ENCODE measurements around the gene FAM83E.
"Not testable (repeated sequence)": the region's sequence is repeated elsewhere in the genome, so short reads cannot be mapped to it uniquely, and the experiment has no call there.

Gene FAM83E

DNA sequence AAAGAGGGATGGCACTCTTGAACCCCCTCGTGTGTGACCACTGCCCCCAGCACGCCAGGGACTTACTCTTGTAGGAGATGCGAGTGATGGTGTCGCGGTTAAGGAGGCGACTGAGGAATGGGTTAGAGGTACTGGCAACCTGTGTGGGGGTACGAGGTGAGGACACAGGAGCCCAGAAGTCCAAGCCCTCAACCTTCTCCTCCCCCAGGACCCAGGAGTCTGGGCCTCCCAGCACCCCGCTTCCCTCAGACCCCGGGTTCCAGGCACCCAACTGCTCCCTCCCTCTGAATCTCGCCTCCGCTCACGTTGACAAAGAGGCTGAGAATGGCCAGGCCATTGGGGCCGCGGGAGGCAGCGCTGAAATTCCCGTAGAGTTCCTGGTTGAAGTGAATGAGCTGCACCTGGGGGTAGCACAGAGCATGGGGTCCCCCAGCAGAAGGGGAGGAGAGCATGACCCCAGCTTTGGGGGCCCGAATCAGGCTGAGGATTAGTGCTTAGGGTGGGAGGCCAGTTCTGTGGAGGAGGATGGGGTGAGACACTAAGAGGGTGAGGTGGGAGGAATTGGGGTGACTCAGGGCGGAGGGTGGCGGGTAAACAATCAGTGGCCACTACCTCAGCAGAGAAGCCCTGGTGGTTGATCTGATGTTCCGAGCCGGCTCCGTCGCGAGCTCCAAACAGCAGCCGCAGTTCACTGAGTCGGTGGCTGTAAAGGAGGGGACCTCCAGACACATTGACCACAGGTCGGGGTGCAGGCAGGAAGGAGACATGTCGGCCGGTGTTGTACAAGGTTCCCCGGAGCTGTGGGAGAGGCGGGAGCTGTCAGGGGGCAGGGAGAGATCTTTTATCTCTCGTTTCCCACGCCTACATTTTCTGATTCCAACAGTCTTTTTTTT, 24.9 kb upstream of the FAM83E start:
- DNase-seq = no peak

DNA sequence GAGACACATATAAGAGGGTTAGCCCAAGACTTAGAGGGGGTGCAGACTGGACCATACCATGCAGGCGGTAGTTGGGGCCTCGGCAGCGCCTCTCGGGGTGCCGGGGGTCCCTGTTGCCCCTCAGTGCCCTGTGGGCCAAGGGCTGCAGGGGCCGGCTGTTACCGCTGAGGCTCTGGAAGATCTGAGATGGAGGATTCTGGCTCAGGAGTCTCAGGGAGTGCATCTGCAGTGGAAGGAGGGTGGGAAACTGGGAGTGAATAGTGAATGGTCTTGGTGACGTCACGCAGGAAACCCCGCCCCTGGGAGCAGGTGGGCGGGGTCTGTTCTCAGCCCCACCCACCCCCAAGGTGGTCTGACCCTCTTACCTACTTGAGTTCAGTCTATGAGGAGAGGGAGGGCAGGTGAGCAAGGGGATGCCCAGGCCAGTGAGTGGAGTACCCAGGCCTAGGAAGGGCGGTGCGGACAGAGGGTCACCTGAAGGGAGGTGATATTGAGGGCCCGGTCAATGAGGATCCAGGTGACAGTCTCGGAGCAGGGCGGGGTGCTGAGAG, 24.0 kb upstream of the FAM83E start:
- DNase-seq = no peak

DNA sequence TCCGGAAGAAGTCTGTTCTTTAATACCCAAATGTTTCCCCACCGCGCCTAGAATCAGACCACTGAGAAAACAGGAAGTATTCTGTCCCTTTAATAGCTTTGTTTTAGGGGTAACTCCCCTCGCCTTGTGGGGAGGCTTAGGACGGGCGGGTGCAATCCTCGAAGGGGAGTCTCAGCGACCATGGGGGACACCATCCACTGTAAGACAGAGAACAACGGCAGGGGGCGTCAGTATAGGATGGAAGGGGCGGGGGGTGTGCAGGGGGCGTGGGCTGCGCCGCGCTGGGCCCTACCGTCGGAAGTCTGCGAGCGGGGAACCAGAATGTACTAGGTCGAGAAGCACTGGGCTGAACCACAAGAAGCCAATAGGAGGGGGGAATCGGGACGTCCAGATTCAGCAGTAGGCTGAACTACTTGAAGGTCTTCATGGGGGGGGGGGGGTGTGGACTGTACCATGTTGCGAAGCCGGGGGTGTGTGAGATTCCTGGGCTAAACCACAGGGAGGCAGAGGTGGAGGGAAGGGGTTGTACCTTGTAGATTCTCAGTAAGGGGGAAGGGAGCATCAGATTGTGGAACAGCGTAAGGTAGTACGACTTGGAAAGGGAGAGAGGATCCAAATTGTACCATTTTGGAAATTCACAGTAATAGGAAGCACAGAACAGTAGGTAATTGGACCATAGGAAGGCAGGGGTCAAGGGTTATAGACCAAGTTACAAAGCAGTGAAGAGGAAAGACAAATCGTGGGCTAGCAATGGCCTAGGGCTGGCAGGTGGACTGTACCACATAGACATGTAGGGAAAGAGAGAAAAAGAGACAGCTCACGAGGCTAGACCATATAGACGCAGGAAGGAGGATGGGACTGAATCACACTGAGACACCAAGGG, 23.3 kb upstream of the FAM83E start:
- DNase-seq = peak; percentile 79 to 95 (median 83)

DNA sequence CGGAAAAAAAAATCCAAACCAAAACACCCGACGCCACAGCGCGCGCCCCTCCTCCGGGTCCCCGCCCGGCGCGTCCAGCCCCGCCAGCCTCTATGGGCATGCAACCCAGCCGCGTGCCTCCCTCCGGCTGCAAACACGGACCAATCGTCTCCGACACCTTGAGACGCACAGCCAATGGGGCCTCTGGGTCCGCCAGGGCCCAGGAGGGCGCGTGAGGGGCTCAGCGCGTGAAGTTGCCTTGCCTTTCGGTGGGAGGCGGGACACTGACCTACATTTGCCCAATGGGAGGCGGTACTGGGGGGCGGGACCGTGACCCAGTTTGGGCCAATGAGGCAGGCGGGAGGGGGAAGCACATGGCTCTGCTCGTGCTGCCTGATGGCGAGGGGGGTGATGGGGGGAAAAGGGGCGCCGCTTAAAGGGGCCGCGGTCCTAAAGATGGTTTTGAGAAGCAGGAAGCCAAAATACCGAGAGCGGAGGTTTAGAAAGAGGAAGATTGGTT, 22.6 kb upstream of the FAM83E start:
- DNase-seq = peak; percentile 99 to 100 (median 99)

DNA sequence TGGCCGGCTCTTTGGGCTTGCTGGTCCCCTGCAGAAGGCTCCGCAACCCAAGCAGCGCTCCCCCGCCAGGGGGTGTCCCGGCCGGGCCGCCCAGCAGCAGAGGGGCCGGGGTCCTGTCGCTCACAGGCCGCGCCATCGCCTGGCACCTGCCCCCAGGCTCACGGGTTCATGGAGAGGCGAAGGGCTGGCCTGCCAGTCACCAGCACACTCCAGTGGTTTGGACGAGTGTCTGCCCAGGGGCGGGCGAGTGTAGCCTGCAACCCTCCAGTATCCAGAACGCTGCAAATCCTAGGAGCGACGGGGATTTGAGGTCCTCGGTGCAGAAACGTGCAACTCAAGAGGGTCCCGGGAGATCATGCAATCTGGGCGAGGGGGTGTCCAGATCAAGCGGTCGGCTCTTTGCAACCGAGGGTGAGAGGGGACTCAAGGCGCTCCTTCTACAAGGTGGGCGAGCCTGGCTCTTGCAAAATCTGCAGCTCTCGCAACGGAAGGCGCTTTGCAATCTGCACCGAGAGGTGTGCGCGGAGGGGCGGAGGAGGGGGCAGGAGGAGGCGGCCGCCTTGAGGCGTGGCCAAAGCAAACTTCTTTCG, 22.1 kb upstream of the FAM83E start, which contains the start of gene DBP:
DBP (minus strand) TSS at position 521 of the 590 bp plus-strand sequence; CDS start at position 136, 385 bp downstream.
- DNase-seq = peak in 1 of 5 donors; percentile 40

DNA sequence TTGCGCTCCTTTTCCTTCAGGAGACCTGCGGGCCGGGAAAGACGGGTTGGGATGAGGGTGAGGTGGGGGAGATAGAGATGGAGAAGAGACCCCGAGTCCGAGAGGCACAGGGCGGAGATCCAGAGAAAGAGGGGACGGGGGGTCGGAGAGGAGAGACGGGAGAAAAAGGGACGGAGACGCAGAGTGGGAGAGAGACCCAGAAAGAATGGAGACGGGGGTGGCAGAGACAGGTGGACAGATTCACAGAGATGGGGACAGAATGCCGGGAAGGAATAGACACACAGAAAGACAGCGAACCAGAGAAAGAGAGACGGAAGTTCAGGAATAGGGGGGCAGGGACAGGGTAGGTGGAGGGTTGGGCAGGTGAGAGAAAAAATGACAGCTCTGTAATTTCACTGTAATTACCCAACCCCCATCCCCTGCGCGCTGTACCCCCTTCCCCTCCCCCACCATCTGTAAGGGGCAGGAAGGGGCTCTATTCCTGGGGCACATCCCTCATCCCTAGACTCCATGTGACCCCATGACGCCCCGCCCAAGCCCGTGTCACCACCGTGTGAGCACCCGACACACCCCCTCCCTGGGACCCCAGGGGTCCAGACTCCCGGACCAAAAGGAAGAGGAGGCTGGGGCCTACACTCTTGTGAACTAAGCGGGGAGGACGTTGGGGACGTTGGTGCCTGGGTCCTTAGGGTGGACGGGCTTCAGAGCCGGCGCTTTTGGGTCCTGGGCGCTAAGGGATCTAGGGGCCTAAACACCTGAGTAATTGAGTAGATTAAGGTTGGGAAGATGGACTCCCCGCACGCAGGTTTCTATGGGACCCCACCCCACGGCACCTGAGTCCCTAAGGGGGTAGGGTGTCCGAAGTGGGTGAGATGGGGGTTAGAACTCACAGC, 21.3 kb upstream of the FAM83E start:
- DNase-seq = no peak

DNA sequence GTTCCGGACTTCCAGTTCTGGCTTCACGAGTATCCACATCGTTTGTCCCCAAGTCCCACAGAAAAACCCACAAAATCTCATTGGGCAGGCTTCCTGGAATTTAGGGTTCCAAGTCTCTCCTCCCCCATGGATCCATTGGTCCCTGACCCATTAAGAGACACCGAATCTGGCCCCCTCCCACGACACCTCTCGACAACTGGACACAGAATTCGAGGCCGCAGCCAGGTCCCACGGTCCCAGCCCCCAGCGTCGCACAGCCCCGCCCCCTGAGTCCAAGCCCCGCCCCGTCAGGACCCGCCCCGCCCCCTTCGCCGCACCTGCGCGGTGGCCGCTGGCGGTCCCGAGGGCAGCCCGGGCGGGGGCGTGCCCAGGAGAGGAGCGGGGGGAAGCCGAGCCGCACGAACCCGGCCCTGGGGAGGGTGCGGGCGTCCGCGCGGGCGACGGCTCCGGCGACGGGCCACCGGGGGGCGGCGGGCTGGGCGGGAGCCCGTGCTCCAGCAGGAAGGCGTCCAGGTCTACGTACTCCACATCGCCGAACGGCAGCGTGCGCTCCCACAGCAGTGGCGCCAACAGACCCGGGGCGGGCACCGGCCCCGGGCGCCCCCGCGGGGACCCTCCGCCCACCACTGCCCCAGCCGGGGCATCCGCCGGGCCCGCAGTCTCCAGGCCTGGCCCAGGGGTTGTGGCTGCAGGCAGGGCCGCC, 20.5 kb upstream of the FAM83E start:
- peak; percentile 51 to 78 (median 64) for DNase-seq

DNA sequence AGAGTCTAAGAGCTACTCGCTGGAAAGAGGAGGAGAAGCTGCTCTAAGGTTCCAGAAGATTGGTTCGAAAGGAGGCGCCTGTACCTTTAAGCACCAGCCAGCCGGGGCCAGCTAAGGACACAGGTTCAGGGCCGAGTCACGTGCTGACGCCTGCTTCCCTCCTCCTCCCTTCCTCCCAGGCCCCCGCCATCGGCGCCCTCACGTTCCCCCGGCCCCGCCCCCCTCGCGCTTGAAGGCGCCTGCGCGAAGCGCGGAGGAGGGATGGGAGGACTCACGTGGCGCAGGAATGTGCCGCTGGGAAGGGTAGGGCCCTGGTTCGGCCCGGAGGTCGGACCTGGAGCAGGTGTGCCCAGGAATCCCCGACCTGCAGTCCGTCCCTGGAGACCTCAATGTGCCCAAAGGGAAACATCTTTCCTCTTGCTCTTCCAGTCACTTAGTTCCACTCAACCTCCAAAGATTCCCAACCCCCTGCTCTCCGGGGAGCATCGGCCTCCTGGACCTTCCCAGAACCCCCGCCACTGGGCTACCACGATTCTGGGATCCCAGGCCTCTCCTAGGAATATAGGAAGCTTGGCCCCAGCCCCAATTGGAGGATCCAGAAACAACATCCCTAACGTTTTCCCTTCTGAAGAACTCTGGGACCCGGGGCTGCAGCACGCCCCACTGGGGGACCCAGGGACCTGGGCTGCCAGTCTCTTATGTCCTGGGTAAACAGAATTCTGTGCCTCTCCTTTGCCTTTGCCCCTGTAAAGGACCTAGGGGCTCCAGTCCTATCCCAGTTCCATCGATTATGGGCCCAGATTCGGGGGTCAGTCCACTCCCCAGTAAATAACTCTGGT, 19.8 kb upstream of the FAM83E start:
- peak; percentile 83 to 94 (median 86) for DNase-seq

DNA sequence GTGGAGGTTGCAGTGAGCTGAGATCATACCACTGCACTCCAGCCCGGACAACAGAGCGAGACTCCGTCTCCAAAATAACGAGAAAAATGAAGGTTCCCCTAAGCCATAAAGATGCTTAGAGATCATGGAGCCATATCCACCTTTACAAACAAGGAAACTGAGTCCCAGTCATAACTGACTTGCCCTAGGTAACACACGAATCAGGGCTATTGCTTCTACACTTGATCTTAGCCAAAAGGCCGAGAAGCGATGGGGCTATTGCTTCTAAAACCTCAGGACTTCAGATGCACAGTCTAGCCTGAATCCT, 19.1 kb upstream of the FAM83E start:
- no peak for DNase-seq

DNA sequence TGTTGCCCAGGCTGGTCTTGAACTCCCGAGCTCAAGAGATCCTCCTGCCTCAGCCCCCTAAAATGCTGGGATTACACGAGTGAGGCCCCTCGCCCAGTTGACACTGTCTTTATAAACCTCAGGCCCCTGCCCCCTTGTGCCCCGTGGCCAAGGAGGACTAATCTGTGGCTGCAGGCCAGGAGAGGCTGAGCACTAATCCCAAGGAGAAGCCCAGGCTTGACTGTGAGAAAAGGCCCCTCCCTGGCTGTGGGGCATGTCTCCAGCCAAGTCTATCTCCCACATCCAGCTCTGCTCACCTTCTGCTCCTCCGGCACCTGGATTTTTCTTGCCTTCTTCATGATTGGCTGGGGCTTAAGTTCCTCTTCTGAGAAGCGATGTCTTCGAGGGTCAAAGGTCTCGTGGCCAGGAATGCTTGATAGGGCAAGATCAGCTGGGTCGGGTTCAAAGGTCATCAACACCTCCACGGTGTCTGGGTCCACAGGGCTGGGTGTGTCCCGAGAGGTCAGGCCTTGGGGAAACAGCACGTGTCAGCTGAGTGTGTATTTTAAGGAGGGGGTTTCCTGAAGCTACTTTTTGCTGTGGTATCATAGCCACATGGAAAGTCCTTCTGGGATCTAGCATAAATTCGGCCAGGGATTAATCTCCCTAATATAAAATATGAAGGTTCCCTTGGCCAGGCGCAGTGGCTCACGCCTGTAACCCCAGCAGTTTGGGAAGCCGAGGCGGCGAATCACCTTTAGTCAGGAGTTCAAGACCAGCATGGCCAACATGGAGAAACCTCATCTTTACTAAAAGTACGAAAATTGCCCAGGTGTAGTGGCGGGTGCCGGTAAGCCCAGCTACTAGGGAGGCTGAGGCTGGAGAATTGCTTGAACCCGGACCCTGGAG, 18.5 kb upstream of the FAM83E start:
- DNase-seq = no peak

DNA sequence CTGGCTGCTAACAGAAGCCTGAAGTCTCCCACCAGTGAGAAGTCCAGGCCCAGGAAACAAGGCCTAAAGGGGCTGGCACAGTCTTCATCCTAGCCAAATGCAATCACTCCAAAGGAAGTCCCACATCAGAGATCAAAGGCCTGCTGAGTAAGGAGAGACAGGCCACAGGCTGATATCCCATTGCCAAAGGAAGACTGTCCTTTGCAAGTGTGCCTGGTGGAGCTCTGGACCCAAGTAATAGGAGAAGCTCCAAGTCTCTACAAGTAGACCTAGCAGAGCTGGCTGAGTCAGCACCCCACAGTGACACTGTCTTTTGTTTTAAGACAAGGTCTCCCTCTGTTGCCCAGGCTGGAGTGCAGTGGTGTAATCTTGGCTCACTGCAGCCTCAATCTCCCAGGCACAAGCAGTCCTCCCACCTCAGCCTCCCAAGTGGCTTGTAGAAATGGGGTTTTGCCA, 17.8 kb upstream of the FAM83E start:
- no peak for DNase-seq

DNA sequence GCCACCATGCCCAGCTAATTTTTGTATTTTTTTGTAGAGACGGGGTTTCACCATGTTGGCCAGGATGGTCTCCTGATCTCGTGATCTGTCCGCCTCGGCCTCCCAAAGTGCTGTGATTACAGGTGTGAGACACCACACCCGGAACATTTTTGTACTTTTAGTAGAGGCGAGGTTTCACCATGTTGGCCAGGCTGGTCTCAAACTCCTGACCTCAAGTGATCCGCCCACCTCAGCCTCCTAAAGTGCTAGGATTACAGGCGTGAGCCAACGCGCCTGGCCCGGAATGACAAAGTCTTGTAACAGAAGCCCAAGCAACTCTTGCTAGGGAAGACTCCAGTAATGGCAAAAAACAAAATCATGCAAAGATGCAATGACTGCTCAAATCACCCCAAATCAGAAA, 17.4 kb upstream of the FAM83E start:
- not testable (repeated sequence) for DNase-seq

DNA sequence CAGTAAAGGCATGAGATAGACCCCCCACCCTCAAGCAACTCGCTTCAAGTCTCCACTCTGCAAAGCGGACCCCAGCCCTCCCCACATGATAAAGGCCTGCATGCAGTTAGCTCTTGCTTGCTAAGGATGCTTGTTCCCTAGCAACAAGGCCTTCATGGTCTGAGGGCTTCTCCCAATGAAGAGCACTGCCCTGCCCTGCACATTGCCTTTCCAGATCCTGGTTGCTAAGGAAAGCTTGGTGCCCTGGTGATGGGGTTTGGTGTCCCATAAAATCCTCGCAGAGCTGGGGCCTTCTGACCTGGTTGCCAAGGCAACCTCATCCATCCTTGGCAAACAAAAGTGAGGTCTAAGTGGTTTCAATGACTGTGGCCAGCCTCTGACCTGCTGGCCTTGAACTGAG, 16.3 kb upstream of the FAM83E start:
- DNase-seq = no peak

DNA sequence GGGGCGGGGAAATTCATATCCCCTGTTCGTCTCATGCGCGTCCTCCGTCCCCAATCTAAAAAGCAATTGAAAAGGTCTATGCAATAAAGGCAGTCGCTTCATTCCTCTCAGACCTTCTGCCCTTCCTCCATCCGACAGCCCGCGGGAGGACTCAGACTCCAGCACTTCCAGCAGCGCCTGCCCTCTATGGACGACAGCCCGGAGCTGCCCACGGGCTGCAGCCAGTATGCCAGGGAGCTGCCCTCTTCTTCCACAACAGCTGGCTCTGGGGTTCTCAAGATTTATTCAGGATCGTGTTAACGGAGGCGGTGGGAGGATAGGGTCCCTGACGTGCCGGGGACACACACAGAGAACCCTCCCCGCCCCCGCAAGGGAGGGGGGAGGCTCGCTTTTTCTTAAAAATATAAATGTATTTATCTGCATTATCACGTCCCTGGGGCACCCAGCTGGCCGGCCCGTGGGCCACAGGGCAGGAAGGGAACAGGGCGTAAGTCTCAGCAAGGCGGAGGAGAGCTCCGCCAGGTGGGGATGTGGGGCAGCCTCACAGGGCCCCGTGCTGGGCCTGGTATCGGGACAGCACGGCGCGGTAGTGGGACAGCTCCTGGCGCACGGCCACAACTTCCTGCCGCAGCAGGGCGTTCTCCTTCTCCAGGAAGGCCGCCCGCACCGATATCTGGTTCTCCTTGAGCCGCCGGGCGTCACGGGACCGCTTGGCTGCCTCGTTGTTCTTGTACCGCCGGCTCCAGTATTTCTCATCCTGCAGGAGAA, 15.6 kb upstream of the FAM83E start:
- no peak for DNase-seq

DNA sequence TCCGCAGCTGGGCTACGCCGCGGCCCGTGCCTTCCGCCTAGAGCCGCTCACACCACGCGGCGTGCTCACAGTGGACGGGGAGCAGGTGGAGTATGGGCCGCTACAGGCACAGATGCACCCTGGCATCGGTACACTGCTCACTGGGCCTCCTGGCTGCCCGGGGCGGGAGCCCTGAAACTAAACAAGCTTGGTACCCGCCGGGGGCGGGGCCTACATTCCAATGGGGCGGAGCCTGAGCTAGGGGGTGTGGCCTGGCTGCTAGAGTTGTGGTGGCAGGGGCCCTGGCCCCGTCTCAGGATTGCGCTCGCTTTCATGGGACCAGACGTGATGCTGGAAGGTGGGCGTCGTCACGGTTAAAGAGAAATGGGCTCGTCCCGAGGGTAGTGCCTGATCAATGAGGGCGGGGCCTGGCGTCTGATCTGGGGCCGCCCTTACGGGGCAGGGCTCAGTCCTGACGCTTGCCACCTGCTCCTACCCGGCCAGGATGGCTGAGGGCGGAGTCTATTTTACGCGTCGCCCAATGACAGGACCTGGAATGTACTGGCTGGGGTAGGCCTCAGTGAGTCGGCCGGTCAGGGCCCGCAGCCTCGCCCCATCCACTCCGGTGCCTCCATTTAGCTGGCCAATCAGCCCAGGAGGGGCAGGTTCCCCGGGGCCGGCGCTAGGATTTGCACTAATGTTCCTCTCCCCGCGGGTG, 14.9 kb upstream of the FAM83E start:
- DNase-seq = no peak

DNA sequence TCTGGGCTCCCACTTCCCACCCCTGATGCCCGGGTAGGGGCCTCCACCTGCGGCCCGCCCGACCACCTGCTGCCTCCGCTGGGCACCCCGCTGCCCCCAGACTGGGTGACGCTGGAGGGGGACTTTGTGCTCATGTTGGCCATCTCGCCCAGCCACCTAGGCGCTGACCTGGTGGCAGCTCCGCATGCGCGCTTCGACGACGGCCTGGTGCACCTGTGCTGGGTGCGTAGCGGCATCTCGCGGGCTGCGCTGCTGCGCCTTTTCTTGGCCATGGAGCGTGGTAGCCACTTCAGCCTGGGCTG, 14.4 kb upstream of the FAM83E start:
- DNase-seq = no peak

DNA sequence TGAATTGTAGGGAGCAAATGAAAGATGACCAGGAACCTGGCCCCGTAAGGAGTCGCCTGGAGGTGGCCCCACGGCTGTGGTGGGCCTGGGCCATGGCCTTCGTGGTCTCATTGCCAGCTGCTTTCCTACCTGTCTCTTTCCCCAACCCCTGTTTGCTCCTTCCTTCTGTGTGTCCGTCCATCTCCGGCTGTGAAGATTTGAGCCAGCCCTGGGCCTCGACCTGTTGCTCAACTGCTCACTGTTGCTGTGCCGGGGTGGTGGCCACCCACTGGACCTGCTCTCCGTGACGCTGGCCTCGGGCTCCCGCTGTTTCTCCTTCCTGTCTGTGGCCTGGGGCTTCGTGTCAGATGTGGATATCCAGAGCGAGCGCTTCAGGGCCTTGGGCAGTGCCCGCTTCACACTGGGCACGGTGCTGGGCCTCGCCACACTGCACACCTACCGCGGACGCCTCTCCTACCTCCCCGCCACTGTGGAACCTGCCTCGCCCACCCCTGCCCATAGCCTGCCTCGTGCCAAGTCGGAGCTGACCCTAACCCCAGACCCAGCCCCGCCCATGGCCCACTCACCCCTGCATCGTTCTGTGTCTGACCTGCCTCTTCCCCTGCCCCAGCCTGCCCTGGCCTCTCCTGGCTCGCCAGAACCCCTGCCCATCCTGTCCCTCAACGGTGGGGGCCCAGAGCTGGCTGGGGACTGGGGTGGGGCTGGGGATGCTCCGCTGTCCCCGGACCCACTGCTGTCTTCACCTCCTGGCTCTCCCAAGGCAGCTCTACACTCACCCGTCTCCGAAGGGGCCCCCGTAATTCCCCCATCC, 13.8 kb upstream of the FAM83E start:
- DNase-seq = no peak
